GM23248 (cell line): ENCODE data around the gene LRRIQ3. TPM values are rescaled to one million over a fixed set of nuclear protein-coding genes. Genes with fewer than 3 reads are reported as not detected.

Experiments
- DNase-seq: peaks from one replicate; pipeline ENCODE4 v3.0.0-alpha.2; 2015
- H2AFZ ChIP-seq: fragments of 200-600 bp; sonication (generic); 2 replicates; pipeline ENCODE4 v1.6.1; 2016; ENCODE audit warnings: antibody characterized with exemption
- H3F3A ChIP-seq: fragments of 200-600 bp; sonication (generic); 2 replicates; pipeline ENCODE4 v1.6.1; 2016; ENCODE audit warnings: mild to moderate bottlenecking, antibody characterized with exemption, mixed run types; ENCODE audit not compliant: insufficient read depth
- H3K27ac ChIP-seq: fragments of 200-600 bp; sonication (generic); 2 replicates; pipeline ENCODE4 v1.5.1; 2016; ENCODE audit warnings: mild to moderate bottlenecking
- H3K27me3 ChIP-seq: fragments of 200-600 bp; sonication (generic); replicated peaks from 2 replicates; pipeline ENCODE4 v1.6.1; 2016; ENCODE audit warnings: mild to moderate bottlenecking; ENCODE audit not compliant: insufficient read depth
- H3K36me3 ChIP-seq: fragments of 200-600 bp; sonication (generic); 2 replicates; pipeline ENCODE4 v1.6.1; 2016; ENCODE audit warnings: low read depth, mild to moderate bottlenecking
- H3K4me1 ChIP-seq: fragments of 200-600 bp; sonication (generic); 2 replicates; pipeline ENCODE4 v1.6.1; 2016; ENCODE audit warnings: mild to moderate bottlenecking; ENCODE audit not compliant: insufficient read depth
- H3K4me2 ChIP-seq: fragments of 200-600 bp; sonication (generic); one replicate; pipeline ENCODE4 v1.6.1; 2016; ENCODE audit warnings: mild to moderate bottlenecking; ENCODE audit not compliant: unreplicated experiment
- H3K4me3 ChIP-seq: fragments of 200-600 bp; sonication (generic); 2 replicates; pipeline ENCODE4 v1.5.1; 2016; ENCODE audit warnings: mild to moderate bottlenecking
- H3K79me2 ChIP-seq: fragments of 200-600 bp; sonication (generic); 2 replicates; pipeline ENCODE4 v1.6.1; 2016; ENCODE audit warnings: mild to moderate bottlenecking; ENCODE audit not compliant: insufficient read depth
- H3K9ac ChIP-seq: fragments of 200-600 bp; sonication (generic); 2 replicates; pipeline ENCODE4 v1.6.1; 2016; ENCODE audit warnings: mild to moderate bottlenecking
- H3K9me2 ChIP-seq: fragments of 200-600 bp; sonication (generic); 2 replicates; pipeline ENCODE4 v1.6.1; 2016; ENCODE audit warnings: mixed run types, mild to moderate bottlenecking, moderate library complexity; ENCODE audit not compliant: insufficient read depth
- H3K9me3 ChIP-seq: fragments of 200-600 bp; sonication (generic); one replicate; pipeline ENCODE4 v1.6.1; 2017; ENCODE audit warnings: low read depth
- H4K20me1 ChIP-seq: fragments of 200-600 bp; sonication (generic); 2 replicates; pipeline ENCODE4 v1.6.0; 2016; ENCODE audit not compliant: insufficient read depth
- EZH2 ChIP-seq: fragments of 200-600 bp; sonication (generic); IDR thresholded peaks from 2 replicates; pipeline ENCODE4 v1.6.1; 2018; ENCODE audit warnings: antibody characterized with exemption, mild to moderate bottlenecking; ENCODE audit not compliant: insufficient read depth, poor library complexity, severe bottlenecking
- EZH2phosphoT487 ChIP-seq: fragments of 200-600 bp; sonication (generic); IDR thresholded peaks from 2 replicates; pipeline ENCODE4 v1.6.1; 2018; ENCODE audit warnings: antibody characterized with exemption, moderate library complexity, mild to moderate bottlenecking, low read depth; ENCODE audit not compliant: insufficient read depth
- WGBS, 2 experiments: methylation state at CpG; one replicate each; pipeline ENCODE4 v1.1.6; 2015 to 2017; ENCODE audit warnings: low lambda C conversion rate in 2 of 2, low coverage in 1 of 2; ENCODE audit errors: missing lambda C conversion rate in 2 of 2; 5-methylcytosine and 5-hydroxymethylcytosine counted together
- in situ Hi-C: fragments of 300-500 bp; cut with MboI; formaldehyde crosslinking; loops from 2 replicates; pipeline ENCODE4 v1.15.0; 2020
- polyA plus RNA-seq: library from polyadenylated mRNA; unstranded; fragments of >200 nt; fragmentation: Nextera tagmentation; extraction: Ambion mirVana; gene quantifications from 2 replicates; pipeline ENCODE4 v1.2.1, GENCODE V29; 2016
- total RNA-seq: library from RNA; depleted of rRNA; stranded (reverse); fragments of >200 nt; shearing (Covaris generic); gene quantifications from 2 replicates; pipeline ENCODE4 v1.2.3, GENCODE V29; 2014

The LRRIQ3 gene
- total and polyA plus RNA-seq, 2 experiments from 2014 or later, result 0.11 TPM; not detected in 1

DNA sequence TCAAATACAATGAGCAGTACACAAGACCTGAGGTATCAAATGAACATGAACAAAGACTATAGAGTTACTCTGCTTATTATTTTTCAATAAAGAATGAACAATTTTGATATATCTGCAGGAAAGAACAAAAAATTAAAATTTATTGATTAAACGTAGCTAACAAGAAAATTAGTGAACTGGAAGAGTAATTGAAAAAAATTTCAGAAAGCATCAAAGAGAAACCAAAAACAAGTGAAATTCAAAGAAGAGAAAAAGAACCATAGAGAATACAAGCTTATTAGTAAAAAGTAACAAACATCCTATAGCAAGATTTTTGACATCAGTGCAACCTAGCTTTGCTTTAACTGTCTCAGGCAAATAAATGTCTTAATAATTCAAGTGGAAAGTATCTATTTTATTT lies 106.6 kb downstream of the LRRIQ3 start:
- WGBS, 2 experiments, result 9 to 11% methylated on average over 1 of the region's 1 CpG
- Histone ChIP-seq H3K9me2 (no peaks in the 10 kb centered on the region), H3K27ac (no peak overlapping the region), H3F3A (no peaks in the 10 kb centered on the region), H3K4me1 (no peaks in the 10 kb centered on the region), H3K9me3 (no peaks in the 10 kb centered on the region), H3K4me2 (no peak overlapping the region), H3K79me2 (no peaks in the 10 kb centered on the region), H2AFZ (no peak overlapping the region), H3K4me3 (no peak overlapping the region), H3K9ac (no peak overlapping the region), H3K27me3 (no peaks in the 10 kb centered on the region), H3K36me3 (no peaks in the 10 kb centered on the region), H4K20me1 (no peaks in the 10 kb centered on the region)
- in situ Hi-C loops, result no loop called here
- no peak for DNase-seq
- TF ChIP-seq EZH2 (no peak), EZH2phosphoT487 (no peak)

DNA sequence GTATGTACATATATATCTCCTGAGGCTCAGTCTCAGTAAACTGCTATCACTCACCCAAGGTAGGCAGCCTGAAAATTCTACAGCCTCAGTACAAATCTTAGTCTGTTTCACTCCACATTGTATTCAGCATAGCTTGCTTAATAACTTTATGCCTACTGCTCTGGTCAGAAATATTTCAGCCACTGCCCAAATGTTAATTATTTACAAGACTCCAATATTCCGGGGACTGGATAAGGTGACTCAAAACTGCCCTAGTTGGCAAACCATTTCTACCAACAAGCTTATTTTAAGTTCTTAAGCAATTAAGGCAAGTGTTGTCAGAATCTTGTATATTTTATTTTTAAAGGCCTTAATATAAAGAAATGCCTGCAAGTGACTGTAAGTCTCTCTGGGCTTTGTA lies 114.8 kb downstream of the LRRIQ3 start:
- no peaks in the 10 kb centered on the region for H3K9me3 ChIP-seq
- no peaks in the 10 kb centered on the region for H4K20me1 ChIP-seq
- H3K36me3 ChIP-seq, result no peaks in the 10 kb centered on the region
- no peaks in the 10 kb centered on the region for H3K79me2 ChIP-seq
- H3K4me1 ChIP-seq, result no peaks in the 10 kb centered on the region
- in situ Hi-C loops, result no loop called here
- H2AFZ ChIP-seq, result no peak overlapping the region
- H3F3A ChIP-seq, result no peaks in the 10 kb centered on the region
- no peak overlapping the region for H3K27ac ChIP-seq
- WGBS, 2 experiments, result 20 to 28% methylated on average over 1 of the region's 1 CpG
- no peak overlapping the region for H3K4me3 ChIP-seq
- H3K9me2 ChIP-seq, result no peaks in the 10 kb centered on the region
- no peak overlapping the region for H3K9ac ChIP-seq
- TF ChIP-seq EZH2phosphoT487, result no peak
- TF ChIP-seq EZH2, result no peak
- no peak for DNase-seq
- H3K27me3 ChIP-seq, result no peaks in the 10 kb centered on the region
- H3K4me2 ChIP-seq, result no peak overlapping the region

DNA sequence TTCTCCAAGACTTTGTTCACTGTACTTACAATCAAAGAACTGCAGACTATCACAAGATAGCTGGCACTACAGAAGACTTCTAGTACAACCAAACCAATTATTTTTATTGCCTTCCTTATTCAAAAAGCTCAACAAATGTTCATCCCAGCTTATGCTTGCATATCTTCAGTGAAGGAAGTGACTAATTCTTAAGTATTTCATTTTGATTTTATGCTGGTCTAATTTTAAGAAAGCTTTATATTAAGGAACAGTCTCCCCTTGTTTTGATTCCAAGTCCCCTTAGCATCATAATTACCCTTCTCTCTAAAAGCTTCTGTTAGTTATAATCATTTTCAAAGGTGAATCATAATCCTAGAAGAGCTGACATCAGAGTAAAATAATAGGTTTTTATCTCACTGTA lies 132.9 kb downstream of the LRRIQ3 start:
- in situ Hi-C loops, result no loop called here
- no peak overlapping the region for H2AFZ ChIP-seq

DNA sequence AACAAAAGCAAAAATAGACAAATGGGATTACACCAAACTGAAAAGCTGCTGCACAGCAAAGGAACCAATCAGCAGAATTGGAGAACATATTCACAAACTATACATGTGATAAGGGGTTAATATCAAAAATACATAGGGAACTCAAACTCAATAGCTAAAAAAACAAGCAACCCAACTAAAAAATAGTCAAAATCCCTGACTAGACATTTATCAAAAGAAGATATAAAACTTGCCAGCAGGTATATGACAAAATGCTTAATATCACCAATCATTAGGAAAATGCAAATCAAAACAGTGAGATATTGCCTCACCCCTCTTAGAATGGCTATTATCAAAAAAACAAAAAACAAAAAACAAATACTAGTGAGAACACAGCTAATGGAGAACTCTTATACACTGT lies 140.3 kb downstream of the LRRIQ3 start:
- DNase-seq, result no peak
- no peak overlapping the region for H3K9ac ChIP-seq
- no peak overlapping the region for H2AFZ ChIP-seq
- no peak overlapping the region for H3K4me3 ChIP-seq
- no peaks in the 10 kb centered on the region for H3F3A ChIP-seq
- no peaks in the 10 kb centered on the region for H3K27me3 ChIP-seq
- TF ChIP-seq EZH2phosphoT487, result no peak
- TF ChIP-seq EZH2, result no peak
- in situ Hi-C loops, result no loop called here
- no peaks in the 10 kb centered on the region for H3K9me2 ChIP-seq
- no peaks in the 10 kb centered on the region for H3K36me3 ChIP-seq
- no peaks in the 10 kb centered on the region for H3K79me2 ChIP-seq
- no peak overlapping the region for H3K27ac ChIP-seq
- H3K9me3 ChIP-seq, result no peaks in the 10 kb centered on the region
- H3K4me1 ChIP-seq, result no peaks in the 10 kb centered on the region
- H3K4me2 ChIP-seq, result no peak overlapping the region
- H4K20me1 ChIP-seq, result no peaks in the 10 kb centered on the region

More for the DNA sequence above, 132.9 kb downstream of the LRRIQ3 start:
- Histone ChIP-seq H3K4me3 (no peak overlapping the region), H3K9ac (no peak overlapping the region), H3K27ac (no peak overlapping the region), H3K9me2 (no peaks in the 10 kb centered on the region), H3K36me3 (no peaks in the 10 kb centered on the region), H3K27me3 (no peaks in the 10 kb centered on the region), H3K4me1 (no peaks in the 10 kb centered on the region), H4K20me1 (no peaks in the 10 kb centered on the region), H3K79me2 (no peaks in the 10 kb centered on the region), H3K9me3 (no peaks in the 10 kb centered on the region), H3K4me2 (no peak overlapping the region), H3F3A (no peaks in the 10 kb centered on the region)
- TF ChIP-seq EZH2 (no peak), EZH2phosphoT487 (no peak)
- DNase-seq, result no peak

DNA sequence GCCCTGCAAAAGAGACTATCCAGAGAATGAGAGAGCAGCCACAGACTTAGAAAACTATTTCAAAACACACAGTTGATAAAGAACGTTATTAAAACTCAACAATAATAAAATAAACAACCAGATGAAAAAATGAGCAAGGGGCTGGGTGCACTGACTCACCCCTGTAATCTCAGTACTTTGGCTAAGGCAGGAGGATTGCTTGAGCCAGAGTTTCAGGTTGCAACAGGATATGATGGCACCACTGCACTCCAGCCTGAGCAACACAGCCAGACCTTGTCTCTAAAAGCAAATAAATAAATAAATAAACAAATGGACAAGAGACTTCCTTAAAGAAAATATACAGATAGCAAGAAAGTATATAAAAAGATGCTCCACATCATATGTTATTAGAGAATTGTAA lies 144.6 kb downstream of the LRRIQ3 start:
- no peak overlapping the region for H3K9ac ChIP-seq
- H3K79me2 ChIP-seq, result no peaks in the 10 kb centered on the region
- H3F3A ChIP-seq, result no peaks in the 10 kb centered on the region
- WGBS, 2 experiments, result 0 to 3% methylated on average over 1 of the region's 1 CpG
- in situ Hi-C loops, result no loop called here
- H3K9me3 ChIP-seq, result no peaks in the 10 kb centered on the region
- no peak for DNase-seq
- no peak overlapping the region for H2AFZ ChIP-seq
- no peaks in the 10 kb centered on the region for H3K9me2 ChIP-seq
- H3K27ac ChIP-seq, result no peak overlapping the region
- no peaks in the 10 kb centered on the region for H3K4me1 ChIP-seq
- no peaks in the 10 kb centered on the region for H3K27me3 ChIP-seq
- no peaks in the 10 kb centered on the region for H3K36me3 ChIP-seq
- TF ChIP-seq EZH2, result no peak
- TF ChIP-seq EZH2phosphoT487, result no peak
- no peak overlapping the region for H3K4me3 ChIP-seq
- H4K20me1 ChIP-seq, result no peaks in the 10 kb centered on the region
- H3K4me2 ChIP-seq, result no peak overlapping the region
